ENCODE measurements around the gene CEP95. TPM values are rescaled to one million over a fixed set of nuclear protein-coding genes. Genes with fewer than 3 reads are reported as not detected.

Gene CEP95
- total RNA-seq, 1 experiment from 2014 or later, result 77.0 TPM

DNA sequence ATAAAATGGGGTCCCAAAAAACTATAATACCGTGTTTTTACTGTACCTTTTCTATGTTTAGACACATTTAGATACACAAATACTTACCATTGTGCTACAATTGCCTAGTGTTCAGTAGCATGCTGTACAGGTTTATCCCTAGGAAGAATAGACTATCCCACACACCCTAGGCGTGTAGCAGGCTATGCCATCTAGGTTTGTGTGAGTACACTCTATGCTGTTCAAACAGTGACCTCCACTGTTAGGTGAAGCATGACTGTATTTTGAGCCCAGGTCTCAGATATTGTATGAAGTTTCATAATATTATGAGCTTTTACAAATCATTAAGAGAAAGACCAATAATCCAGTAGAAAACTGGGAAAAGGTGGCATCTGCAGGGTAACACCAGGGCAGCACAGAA, 34.2 kb upstream of the CEP95 start (continued):
- TF ChIP-seq, protein P1, sequence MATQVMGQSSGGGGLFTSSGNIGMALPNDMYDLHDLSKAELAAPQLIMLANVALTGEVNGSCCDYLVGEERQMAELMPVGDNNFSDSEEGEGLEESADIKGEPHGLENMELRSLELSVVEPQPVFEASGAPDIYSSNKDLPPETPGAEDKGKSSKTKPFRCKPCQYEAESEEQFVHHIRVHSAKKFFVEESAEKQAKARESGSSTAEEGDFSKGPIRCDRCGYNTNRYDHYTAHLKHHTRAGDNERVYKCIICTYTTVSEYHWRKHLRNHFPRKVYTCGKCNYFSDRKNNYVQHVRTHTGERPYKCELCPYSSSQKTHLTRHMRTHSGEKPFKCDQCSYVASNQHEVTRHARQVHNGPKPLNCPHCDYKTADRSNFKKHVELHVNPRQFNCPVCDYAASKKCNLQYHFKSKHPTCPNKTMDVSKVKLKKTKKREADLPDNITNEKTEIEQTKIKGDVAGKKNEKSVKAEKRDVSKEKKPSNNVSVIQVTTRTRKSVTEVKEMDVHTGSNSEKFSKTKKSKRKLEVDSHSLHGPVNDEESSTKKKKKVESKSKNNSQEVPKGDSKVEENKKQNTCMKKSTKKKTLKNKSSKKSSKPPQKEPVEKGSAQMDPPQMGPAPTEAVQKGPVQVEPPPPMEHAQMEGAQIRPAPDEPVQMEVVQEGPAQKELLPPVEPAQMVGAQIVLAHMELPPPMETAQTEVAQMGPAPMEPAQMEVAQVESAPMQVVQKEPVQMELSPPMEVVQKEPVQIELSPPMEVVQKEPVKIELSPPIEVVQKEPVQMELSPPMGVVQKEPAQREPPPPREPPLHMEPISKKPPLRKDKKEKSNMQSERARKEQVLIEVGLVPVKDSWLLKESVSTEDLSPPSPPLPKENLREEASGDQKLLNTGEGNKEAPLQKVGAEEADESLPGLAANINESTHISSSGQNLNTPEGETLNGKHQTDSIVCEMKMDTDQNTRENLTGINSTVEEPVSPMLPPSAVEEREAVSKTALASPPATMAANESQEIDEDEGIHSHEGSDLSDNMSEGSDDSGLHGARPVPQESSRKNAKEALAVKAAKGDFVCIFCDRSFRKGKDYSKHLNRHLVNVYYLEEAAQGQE (IDR thresholded peaks at IDR 0.05; ENCODE audit: low read depth), result no peak

DNA sequence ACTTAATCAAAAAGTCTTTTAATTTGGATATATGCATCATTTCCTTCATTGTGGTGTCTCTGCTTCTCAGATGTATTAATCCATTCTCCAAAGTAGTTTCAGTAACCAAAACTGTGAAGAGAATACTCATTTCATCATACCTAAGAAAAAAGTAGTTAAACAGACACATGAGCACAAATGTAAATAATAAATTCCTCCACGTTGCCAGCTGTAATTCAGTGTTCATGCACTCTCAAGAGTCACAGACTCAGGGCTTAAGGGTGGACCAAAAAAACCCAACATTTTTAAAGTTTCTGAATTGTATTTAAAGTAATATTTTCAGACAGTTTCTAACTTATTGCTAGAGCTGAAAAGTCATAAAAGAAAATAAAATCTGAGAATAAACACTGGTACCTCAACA, 28.9 kb upstream of the CEP95 start:
- H3K4me2 ChIP-seq (ENCODE audit: low read length), result no peak overlapping the region
- H3K4me3 ChIP-seq (replicated peaks in 1 of 2; ENCODE audit: low read depth in 1 of 2, low read length in 2 of 2), result no peak overlapping the region
- no peak for DNase-seq (ENCODE audit: low read depth, low spot score)
- H3K9ac ChIP-seq (ENCODE audit: low read length), result no peak overlapping the region
- no peaks in the 10 kb centered on the region for H3K9me3 ChIP-seq (ENCODE audit: control insufficient read depth in 1 of 2, insufficient read depth in 1 of 2, low read depth in 1 of 2, low read length in 2 of 2)
- ChIA-PET POLR2A (interaction anchor here (0.8 kb wide), 1 partner anchor 29 kb away, joined by 3 read pairs; the partner anchor contains the start of genes CEP95 and DDX5), CTCF (interaction anchor here (0.8 to 1.4 kb wide), 4 partner anchors 13 to 171 kb away, joined by 3 read pairs; no protein-coding TSS in a partner anchor), RAD21 (ENCODE audit: low non-redundant PET in 1 of 2, low total read pairs in 2 of 2, uncharacterized antibody in 2 of 2, unreplicated experiment in 2 of 2) (no interaction called here)
- H2AFZ ChIP-seq (ENCODE audit: low read depth, low read length, poor library complexity, severe bottlenecking), result no peak overlapping the region
- no peaks in the 10 kb centered on the region for H3K79me2 ChIP-seq (ENCODE audit: insufficient read depth, low read length)
- no TSS peak for BruUV-seq (replicated peaks)
- H3K36me3 ChIP-seq (ENCODE audit: control insufficient read depth in 1 of 2, insufficient read depth in 2 of 2, low read length in 2 of 2), result peaks cover 11 to 32% of the 10 kb centered on the region in 2 experiments
- H4K20me1 ChIP-seq (ENCODE audit: insufficient read depth), result peaks cover 4% of the 10 kb centered on the region; the same call in 1 of the 2 replicates
- no peak overlapping the region for H3K27ac ChIP-seq (ENCODE audit: low read depth, low read length)
- no peaks in the 10 kb centered on the region for H3K9me2 ChIP-seq (ENCODE audit: insufficient read depth)
- H3K4me1 ChIP-seq (ENCODE audit: control insufficient read depth in 1 of 2, insufficient read depth in 2 of 2, low read length in 2 of 2), result no peaks in the 10 kb centered on the region
- no peaks in the 10 kb centered on the region for H3K27me3 ChIP-seq (ENCODE audit: insufficient read depth, low read length)
- intact Hi-C loops (cut with micrococcal nuclease), result no loop called here
- TF ChIP-seq POLR2AphosphoS5 (IDR thresholded peaks at IDR 0.05; ENCODE audit: low read depth, low read length) (no peak), RAD21 (IDR thresholded peaks at IDR 0.05; ENCODE audit: low read depth) (no peak), SRF (IDR thresholded peaks at IDR 0.05; ENCODE audit: low read depth) (no peak), FOSL1 (IDR thresholded peaks at IDR 0.05; ENCODE audit: low read depth) (no peak), TCF7L2 (IDR thresholded peaks at IDR 0.05; ENCODE audit: borderline replicate concordance, extremely low read depth, insufficient read depth, insufficient read length) (no peak), ELF1 (IDR thresholded peaks at IDR 0.05; ENCODE audit: borderline replicate concordance, low read depth) (no peak), SP1 (IDR thresholded peaks at IDR 0.05; ENCODE audit: low read depth) (no peak), POLR2A (IDR thresholded peaks at IDR 0.05; ENCODE audit: borderline replicate concordance, extremely low read depth, insufficient read depth, insufficient read length) (no peak)
- TF ChIP-seq, protein P2, sequence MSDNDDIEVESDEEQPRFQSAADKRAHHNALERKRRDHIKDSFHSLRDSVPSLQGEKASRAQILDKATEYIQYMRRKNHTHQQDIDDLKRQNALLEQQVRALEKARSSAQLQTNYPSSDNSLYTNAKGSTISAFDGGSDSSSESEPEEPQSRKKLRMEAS (IDR thresholded peaks at IDR 0.05), result no peak
- TF ChIP-seq, protein P1 (IDR thresholded peaks at IDR 0.05; ENCODE audit: low read depth), result no peak
- TF ChIP-seq, protein P3, sequence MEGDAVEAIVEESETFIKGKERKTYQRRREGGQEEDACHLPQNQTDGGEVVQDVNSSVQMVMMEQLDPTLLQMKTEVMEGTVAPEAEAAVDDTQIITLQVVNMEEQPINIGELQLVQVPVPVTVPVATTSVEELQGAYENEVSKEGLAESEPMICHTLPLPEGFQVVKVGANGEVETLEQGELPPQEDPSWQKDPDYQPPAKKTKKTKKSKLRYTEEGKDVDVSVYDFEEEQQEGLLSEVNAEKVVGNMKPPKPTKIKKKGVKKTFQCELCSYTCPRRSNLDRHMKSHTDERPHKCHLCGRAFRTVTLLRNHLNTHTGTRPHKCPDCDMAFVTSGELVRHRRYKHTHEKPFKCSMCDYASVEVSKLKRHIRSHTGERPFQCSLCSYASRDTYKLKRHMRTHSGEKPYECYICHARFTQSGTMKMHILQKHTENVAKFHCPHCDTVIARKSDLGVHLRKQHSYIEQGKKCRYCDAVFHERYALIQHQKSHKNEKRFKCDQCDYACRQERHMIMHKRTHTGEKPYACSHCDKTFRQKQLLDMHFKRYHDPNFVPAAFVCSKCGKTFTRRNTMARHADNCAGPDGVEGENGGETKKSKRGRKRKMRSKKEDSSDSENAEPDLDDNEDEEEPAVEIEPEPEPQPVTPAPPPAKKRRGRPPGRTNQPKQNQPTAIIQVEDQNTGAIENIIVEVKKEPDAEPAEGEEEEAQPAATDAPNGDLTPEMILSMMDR (IDR thresholded peaks at IDR 0.05 in 2 of 3, conservative IDR thresholded peaks at IDR 0.05 in 1 of 3; ENCODE audit: borderline replicate concordance in 1 of 3, insufficient read depth in 1 of 3, low read depth in 2 of 3, low read length in 2 of 3), result no peak
- TF ChIP-seq, protein P4, sequence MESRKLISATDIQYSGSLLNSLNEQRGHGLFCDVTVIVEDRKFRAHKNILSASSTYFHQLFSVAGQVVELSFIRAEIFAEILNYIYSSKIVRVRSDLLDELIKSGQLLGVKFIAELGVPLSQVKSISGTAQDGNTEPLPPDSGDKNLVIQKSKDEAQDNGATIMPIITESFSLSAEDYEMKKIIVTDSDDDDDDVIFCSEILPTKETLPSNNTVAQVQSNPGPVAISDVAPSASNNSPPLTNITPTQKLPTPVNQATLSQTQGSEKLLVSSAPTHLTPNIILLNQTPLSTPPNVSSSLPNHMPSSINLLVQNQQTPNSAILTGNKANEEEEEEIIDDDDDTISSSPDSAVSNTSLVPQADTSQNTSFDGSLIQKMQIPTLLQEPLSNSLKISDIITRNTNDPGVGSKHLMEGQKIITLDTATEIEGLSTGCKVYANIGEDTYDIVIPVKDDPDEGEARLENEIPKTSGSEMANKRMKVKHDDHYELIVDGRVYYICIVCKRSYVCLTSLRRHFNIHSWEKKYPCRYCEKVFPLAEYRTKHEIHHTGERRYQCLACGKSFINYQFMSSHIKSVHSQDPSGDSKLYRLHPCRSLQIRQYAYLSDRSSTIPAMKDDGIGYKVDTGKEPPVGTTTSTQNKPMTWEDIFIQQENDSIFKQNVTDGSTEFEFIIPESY (IDR thresholded peaks at IDR 0.05; ENCODE audit: extremely low read depth, insufficient replicate concordance, low read length), result no peak
- ATAC-seq, result no peak

All from HCT116 (cell line).